CD14-positive monocyte (primary cell): ENCODE results near the gene ITPK1. TPM values are rescaled to one million over a fixed set of nuclear protein-coding genes. Genes with fewer than 3 reads are reported as not detected.

Experiments used
- DNase-seq, 3 donors: peaks; one replicate each; pipeline ENCODE4 v3.0.0-alpha.2; 2011 to 2022
- H2AFZ ChIP-seq: 2 replicates; pipeline ENCODE4 v1.6.0; 2012; ENCODE audit warnings: mild to moderate bottlenecking, low read depth, low read length, inconsistent platforms; ENCODE audit not compliant: insufficient read depth, poor library complexity, severe bottlenecking
- H3K27ac ChIP-seq, 2 donors: 1 replicate in 1 of 2; 2 replicates in 1 of 2; pipeline ENCODE4 v1.5.1; 2012 to 2013; ENCODE audit warnings: low read length in 2 of 2, control low read depth in 1 of 2, inconsistent platforms in 1 of 2, low read depth in 1 of 2, mild to moderate bottlenecking in 1 of 2
- H3K27me3 ChIP-seq, 2 donors: one replicate each; pipeline versions ENCODE4 v1.6.0 to v1.6.1; 2011 to 2013; ENCODE audit warnings: low read length in 2 of 2; ENCODE audit not compliant: control insufficient read depth in 2 of 2, insufficient read depth in 2 of 2
- H3K36me3 ChIP-seq, 2 donors: replicated peaks in 1 of 2; 1 replicate in 1 of 2; 2 replicates in 1 of 2; pipeline versions ENCODE4 v1.5.1 to v1.6.1; 2012 to 2013; ENCODE audit warnings: low read length in 2 of 2, control low read depth in 1 of 2, inconsistent platforms in 1 of 2, mild to moderate bottlenecking in 1 of 2; ENCODE audit not compliant: insufficient read depth in 2 of 2, control insufficient read depth in 1 of 2
- H3K4me1 ChIP-seq, 2 donors: 1 replicate in 1 of 2; 2 replicates in 1 of 2; pipeline versions ENCODE4 v1.5.1 to v1.6.1; 2012 to 2013; ENCODE audit warnings: low read length in 2 of 2, control low read depth in 1 of 2, inconsistent platforms in 1 of 2, mild to moderate bottlenecking in 1 of 2, moderate library complexity in 1 of 2; ENCODE audit not compliant: insufficient read depth in 2 of 2, control insufficient read depth in 1 of 2
- H3K4me2 ChIP-seq: replicated peaks from 2 replicates; pipeline ENCODE3; 2012; ENCODE audit warnings: low read length, moderate library complexity, mild to moderate bottlenecking; ENCODE audit not compliant: poor library complexity, severe bottlenecking; ENCODE audit errors: extremely low read depth
- H3K4me3 ChIP-seq, 3 experiments: fragments of 200-600 bp in 1 of 3; sonication (generic) in 1 of 3; replicated peaks in 1 of 3; 1 replicate in 2 of 3; 2 replicates in 1 of 3; pipeline ENCODE4 v1.5.1; 2011 to 2013; ENCODE audit warnings: low read length in 3 of 3, mild to moderate bottlenecking in 3 of 3, control low read depth in 2 of 3, low read depth in 2 of 3, inconsistent platforms in 1 of 3, moderate library complexity in 1 of 3
- H3K79me2 ChIP-seq: 2 replicates; pipeline ENCODE4 v1.6.0; 2012; ENCODE audit warnings: mild to moderate bottlenecking, control low read depth, inconsistent platforms, low read length, moderate library complexity; ENCODE audit not compliant: insufficient read depth
- H3K9ac ChIP-seq: 2 replicates; pipeline ENCODE4 v1.6.0; 2017; ENCODE audit warnings: low read length, mild to moderate bottlenecking; ENCODE audit not compliant: insufficient read depth, poor library complexity, severe bottlenecking
- H3K9me3 ChIP-seq, 2 donors: replicated peaks in 1 of 2; 1 replicate in 1 of 2; 2 replicates in 1 of 2; pipeline versions ENCODE4 v1.5.1 to v1.6.1; 2012 to 2013; ENCODE audit warnings: low read length in 2 of 2, control low read depth in 1 of 2; ENCODE audit not compliant: control insufficient read depth in 1 of 2, insufficient read depth in 1 of 2
- H4K20me1 ChIP-seq: 2 replicates; pipeline ENCODE4 v1.6.0; 2012; ENCODE audit warnings: mild to moderate bottlenecking, low read length, control low read depth, moderate library complexity; ENCODE audit not compliant: insufficient read depth
- H3K27ac Mint-ChIP-seq, 7 donors: one replicate each; pipeline ENCODE4 v1.8.0; 2020; ENCODE audit warnings: mild to moderate bottlenecking in 7 of 7, mixed read lengths in 7 of 7, moderate library complexity in 6 of 7, inconsistent platforms in 2 of 7
- H3K27me3 Mint-ChIP-seq, 3 donors: one replicate each; pipeline ENCODE4 v1.8.0; 2021 to 2022; ENCODE audit warnings: low read depth in 3 of 3, mild to moderate bottlenecking in 3 of 3, mixed read lengths in 3 of 3, moderate library complexity in 3 of 3, inconsistent platforms in 1 of 3
- H3K36me3 Mint-ChIP-seq, 2 donors: one replicate each; pipeline ENCODE4 v1.8.0; 2020; ENCODE audit warnings: mixed read lengths in 2 of 2, inconsistent platforms in 1 of 2, mild to moderate bottlenecking in 1 of 2
- H3K4me1 Mint-ChIP-seq: one replicate; pipeline ENCODE4 v1.8.0; 2020; ENCODE audit warnings: mild to moderate bottlenecking, mixed read lengths
- H3K4me3 Mint-ChIP-seq, 2 donors: one replicate each; pipeline ENCODE4 v1.8.0; 2020; ENCODE audit warnings: mild to moderate bottlenecking in 2 of 2, mixed read lengths in 2 of 2, moderate library complexity in 1 of 2
- H3K9me3 Mint-ChIP-seq, 7 donors: one replicate each; pipeline ENCODE4 v1.8.0; 2020 to 2022; ENCODE audit warnings: mixed read lengths in 7 of 7, mild to moderate bottlenecking in 6 of 7, moderate library complexity in 6 of 7, inconsistent platforms in 2 of 7
- CTCF ChIP-seq: fragments of 200-600 bp; IDR thresholded peaks from one replicate; pipeline ENCODE4 v1.8.0; 2022; ENCODE audit warnings: antibody characterized with exemption, mild to moderate bottlenecking
- WGBS: methylation state at CpG from one replicate; pipeline ENCODE4 v1.1.5; 2013; ENCODE audit warnings: missing lambda C conversion rate; ENCODE audit not compliant: insufficient coverage; 5-methylcytosine and 5-hydroxymethylcytosine counted together
- intact Hi-C, 2 donors: fragments of 100-400 bp; cut with micrococcal nuclease; formaldehyde crosslinking; loops; one replicate each; pipeline versions ENCODE4 v1.15.0 to v1.15.1; 2023
- polyA plus RNA-seq, 3 donors: library from polyadenylated mRNA; depleted of rRNA in 1 of 3; unstranded in 2 of 3; stranded (reverse) in 1 of 3; fragments of 300-500 nt in 2 of 3; fragments of >200 nt in 1 of 3; fragmentation: Illumina TruSeq in 2 of 3; gene quantifications; 1 replicate in 2 of 3; 2 replicates in 1 of 3; pipeline ENCODE4 v1.2.3, GENCODE V29; 2012 to 2021

Gene ITPK1
- polyA plus RNA-seq, 3 donors: 57.1 to 144 (median 63.0) TPM

DNA sequence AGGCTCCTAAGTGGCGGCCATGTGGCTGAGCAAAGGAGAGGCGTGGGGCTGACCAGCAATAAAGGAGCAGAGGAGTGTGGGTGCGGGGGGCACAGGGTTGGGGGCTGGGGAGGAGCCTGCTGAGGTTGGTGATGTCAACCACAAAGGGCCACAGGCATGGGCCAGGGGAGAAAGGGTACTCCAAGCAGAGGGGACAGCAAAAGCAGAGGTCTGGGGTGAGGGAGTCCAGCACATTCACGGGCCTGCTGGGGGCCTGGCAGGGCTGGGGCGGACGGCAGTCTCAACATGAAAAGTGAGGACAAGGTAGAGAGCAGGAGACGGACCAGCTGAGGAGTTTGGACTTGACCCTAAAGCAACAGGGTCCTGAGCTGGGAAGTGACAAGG, 111.0 kb downstream of the ITPK1 start:
- Histone ChIP-seq H3K9me3 (no peaks in the 10 kb centered on the region), H3K27ac (peak overlapping the region in 1 of 2 donors; percentile 47), H3K9ac (no peak overlapping the region), H3K4me3 (no peak overlapping the region), H3K4me2 (no peak overlapping the region), H4K20me1 (peaks cover 100% of the 10 kb centered on the region), H3K27me3 (no peaks in the 10 kb centered on the region), H2AFZ (no peak overlapping the region), H3K79me2 (peaks cover 94% of the 10 kb centered on the region), H3K36me3 (peaks cover 9 to 89% of the 10 kb centered on the region in 2 donors), H3K4me1 (peaks cover 24 to 30% of the 10 kb centered on the region in 2 donors)
- Mint-ChIP-seq H3K9me3 (no peaks in the 10 kb centered on the region), H3K4me3 (no peak overlapping the region), H3K36me3 (peaks cover 29 to 62% of the 10 kb centered on the region in 2 donors), H3K4me1 (peaks cover 34% of the 10 kb centered on the region), H3K27me3 (no peaks in the 10 kb centered on the region), H3K27ac (peak overlapping the region in 3 of 7 donors; percentile 20 to 90 (median 28))
- intact Hi-C loops: no loop called here
- no peak for TF ChIP-seq CTCF
- 98% methylated on average over 5 of the region's 7 CpGs for WGBS
- DNase-seq: no peak

DNA sequence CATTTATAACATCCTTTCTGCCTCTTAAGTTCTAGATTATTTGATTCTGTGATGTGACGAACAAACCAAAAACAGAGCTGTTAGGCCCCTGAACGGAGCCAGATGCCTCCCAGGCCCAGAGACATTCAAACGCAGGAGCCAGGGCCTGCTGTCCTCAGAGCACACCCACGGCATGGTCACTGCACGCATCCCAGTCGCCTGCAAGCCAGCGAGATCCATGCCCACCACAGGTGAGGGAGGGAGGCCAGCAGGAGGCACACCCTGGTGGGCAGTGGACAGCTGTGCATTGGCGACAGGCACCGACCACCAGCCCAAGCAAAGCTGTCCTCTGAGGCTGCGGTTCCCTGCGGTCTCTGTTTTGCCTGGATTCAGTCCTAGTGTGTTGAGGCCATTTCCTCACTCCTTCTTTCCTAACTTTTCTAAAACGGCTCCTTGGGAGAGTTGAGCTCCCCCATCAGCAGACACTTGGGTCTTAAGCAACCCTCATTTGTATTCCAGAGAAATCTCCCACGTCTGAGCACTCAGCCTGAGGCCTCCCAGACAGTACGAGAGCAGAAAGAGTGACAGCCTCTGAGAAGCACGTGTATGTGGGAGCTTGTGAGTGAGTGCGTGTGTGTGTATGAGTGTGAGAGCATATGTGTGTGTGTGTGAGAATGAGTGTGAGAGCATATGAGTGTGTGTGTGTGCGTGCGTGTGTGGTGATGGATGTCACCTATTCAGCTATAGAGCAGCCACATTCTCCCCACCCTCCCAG, 111.6 kb downstream of the ITPK1 start:
- Histone ChIP-seq H3K4me1 (peaks cover 21 to 24% of the 10 kb centered on the region in 2 donors), H3K9ac (no peak overlapping the region), H3K9me3 (no peaks in the 10 kb centered on the region), H3K27me3 (no peaks in the 10 kb centered on the region), H3K4me3 (no peak overlapping the region), H2AFZ (no peak overlapping the region), H3K4me2 (no peak overlapping the region), H3K36me3 (peaks cover 13 to 89% of the 10 kb centered on the region in 2 donors), H3K27ac (peak overlapping the region in 1 of 2 donors; percentile 47), H4K20me1 (peaks cover 100% of the 10 kb centered on the region), H3K79me2 (peaks cover 94% of the 10 kb centered on the region)
- Mint-ChIP-seq H3K36me3 (peaks cover 29 to 66% of the 10 kb centered on the region in 2 donors), H3K4me3 (no peak overlapping the region), H3K27ac (peak overlapping the region in 5 of 7 donors; percentile 16 to 90 (median 25)), H3K9me3 (no peaks in the 10 kb centered on the region), H3K27me3 (no peaks in the 10 kb centered on the region), H3K4me1 (peaks cover 29% of the 10 kb centered on the region)
- WGBS: over 99% methylated on average over 11 of the region's 18 CpGs
- no peak for DNase-seq
- no peak for TF ChIP-seq CTCF
- intact Hi-C loops: no loop called here
